GM23338 (cell line): Measurements from ENCODE around the gene WDR41. TPM values are rescaled to one million over a fixed set of nuclear protein-coding genes. Genes with fewer than 3 reads are reported as not detected.
A peak's percentile ranks its signal among the peaks of the same experiment; 100 is the strongest.

Experiments used
- ATAC-seq: fragments of 200-7000 bp; cut with Tn5 transposase; 3 replicates; pipeline ENCODE4 v1.9.1; 2020
- DNase-seq: peaks from one replicate; pipeline ENCODE4 v3.0.0-alpha.2; 2015; ENCODE audit warnings: low spot score
- H2AFZ ChIP-seq: fragments of 200-600 bp; sonication (generic); 2 replicates; pipeline ENCODE4 v1.8.0; 2016; ENCODE audit warnings: antibody characterized with exemption, mild to moderate bottlenecking, moderate library complexity
- H3F3A ChIP-seq: fragments of 200-600 bp; sonication (generic); replicated peaks from 2 replicates; pipeline ENCODE4 v1.8.0; 2017; ENCODE audit warnings: antibody characterized with exemption, mixed run types, low read depth
- H3K27ac ChIP-seq: fragments of 200-600 bp; sonication (generic); 2 replicates; pipeline ENCODE4 v1.6.1; 2016; ENCODE audit warnings: low read depth
- H3K27me3 ChIP-seq: fragments of 200-600 bp; sonication (generic); 2 replicates; pipeline ENCODE4 v1.8.0; 2016; ENCODE audit warnings: mild to moderate bottlenecking, mixed run types, moderate library complexity; ENCODE audit not compliant: insufficient read depth
- H3K36me3 ChIP-seq: fragments of 200-600 bp; sonication (generic); 2 replicates; pipeline ENCODE4 v1.8.0; 2016; ENCODE audit warnings: mild to moderate bottlenecking; ENCODE audit not compliant: insufficient read depth
- H3K4me1 ChIP-seq: fragments of 200-600 bp; sonication (generic); 2 replicates; pipeline ENCODE4 v1.8.0; 2016; ENCODE audit warnings: mild to moderate bottlenecking, moderate library complexity; ENCODE audit not compliant: insufficient read depth
- H3K4me2 ChIP-seq: fragments of 200-600 bp; sonication (generic); 2 replicates; pipeline ENCODE4 v1.7.1; 2017; ENCODE audit warnings: mixed run types
- H3K4me3 ChIP-seq: fragments of 200-600 bp; sonication (generic); 2 replicates; pipeline ENCODE4 v1.6.1; 2016; ENCODE audit warnings: mixed run types
- H3K79me2 ChIP-seq: fragments of 200-600 bp; sonication (generic); replicated peaks from 2 replicates; pipeline ENCODE4 v1.8.0; 2017; ENCODE audit warnings: mild to moderate bottlenecking; ENCODE audit not compliant: insufficient read depth
- H3K9me2 ChIP-seq: fragments of 200-600 bp; sonication (generic); 2 replicates; pipeline ENCODE4 v1.8.0; 2017; ENCODE audit not compliant: insufficient read depth
- H4K20me1 ChIP-seq: fragments of 200-600 bp; sonication (generic); replicated peaks from 2 replicates; pipeline ENCODE4 v1.8.0; 2017; ENCODE audit warnings: mild to moderate bottlenecking; ENCODE audit not compliant: insufficient read depth
- H3K27ac Mint-ChIP-seq: 2 replicates; pipeline ENCODE4 v1.8.0; 2020; ENCODE audit warnings: inconsistent platforms, mild to moderate bottlenecking, moderate library complexity, mixed read lengths
- H3K27me3 Mint-ChIP-seq: 3 replicates; pipeline ENCODE4 v1.8.0; 2022; ENCODE audit warnings: low read depth, mild to moderate bottlenecking, moderate library complexity, mixed read lengths, inconsistent platforms; ENCODE audit not compliant: insufficient read depth, poor library complexity
- H3K36me3 Mint-ChIP-seq: 3 replicates; pipeline ENCODE4 v1.8.0; 2021; ENCODE audit warnings: low read depth, mild to moderate bottlenecking, inconsistent platforms, moderate library complexity, mixed read lengths
- H3K4me1 Mint-ChIP-seq: 3 replicates; pipeline ENCODE4 v1.8.0; 2020; ENCODE audit warnings: mild to moderate bottlenecking, inconsistent platforms, mixed read lengths
- H3K4me3 Mint-ChIP-seq: 3 replicates; pipeline ENCODE4 v1.8.0; 2021; ENCODE audit warnings: moderate library complexity, mild to moderate bottlenecking, inconsistent platforms, mixed read lengths
- H3K9me3 Mint-ChIP-seq: 3 replicates; pipeline ENCODE4 v1.8.0; 2020; ENCODE audit warnings: moderate library complexity, mild to moderate bottlenecking, inconsistent platforms, mixed read lengths
- CREB1 ChIP-seq: fragments of 250-450 bp; sonication (Bioruptor Pico); IDR thresholded peaks from 2 replicates; pipeline ENCODE4 v1.5.0; 2020; ENCODE audit warnings: low read depth, mild to moderate bottlenecking, moderate library complexity
- ETS1 ChIP-seq: IDR thresholded peaks from 2 replicates; pipeline ENCODE4 v1.6.1; 2016; ENCODE audit warnings: antibody characterized with exemption
- EZH2 ChIP-seq: fragments of 200-600 bp; sonication (generic); IDR thresholded peaks from one replicate; pipeline ENCODE4 v1.8.0; 2017; ENCODE audit warnings: antibody characterized with exemption, mild to moderate bottlenecking, low read depth; ENCODE audit not compliant: unreplicated experiment
- EZH2phosphoT487 ChIP-seq: fragments of 200-600 bp; sonication (generic); IDR thresholded peaks from one replicate; pipeline ENCODE4 v1.8.1; 2018; ENCODE audit warnings: antibody characterized with exemption; ENCODE audit not compliant: unreplicated experiment
- JUNB ChIP-seq: IDR thresholded peaks from one replicate; pipeline ENCODE4 v1.6.1; 2016; ENCODE audit warnings: antibody characterized with exemption; ENCODE audit not compliant: unreplicated experiment
- NANOG ChIP-seq: IDR thresholded peaks from 2 replicates; pipeline ENCODE4 v1.6.1; 2016; ENCODE audit warnings: antibody characterized with exemption, borderline replicate concordance
- STAT1 ChIP-seq: IDR thresholded peaks from one replicate; pipeline ENCODE4 v1.6.1; 2016; ENCODE audit warnings: antibody characterized with exemption; ENCODE audit not compliant: unreplicated experiment
- polyA plus RNA-seq: library from polyadenylated mRNA; unstranded; fragments of >200 nt; fragmentation: Nextera tagmentation; extraction: Ambion mirVana; gene quantifications from 2 replicates; pipeline ENCODE4 v1.2.1, GENCODE V29; 2016
- total RNA-seq: library from RNA; depleted of rRNA; stranded (reverse); fragments of >200 nt; shearing (Covaris generic); gene quantifications from 2 replicates; pipeline ENCODE4 v1.2.3, GENCODE V29; 2014
- TF ChIP-seq, protein P1 (sequence below), 2 experiments: fragments of 200-600 bp in 1 of 2; sonication (generic) in 1 of 2; conservative IDR thresholded peaks; 2 replicates each; pipeline versions ENCODE4 v1.5.1 to v1.6.1; 2016 to 2017; ENCODE audit warnings: antibody characterized with exemption in 2 of 2, low read depth in 2 of 2, mild to moderate bottlenecking in 2 of 2, moderate library complexity in 1 of 2
- TF ChIP-seq, protein P2 (sequence below): IDR thresholded peaks from one replicate; pipeline ENCODE4 v1.6.1; 2018; ENCODE audit warnings: antibody characterized with exemption; ENCODE audit not compliant: unreplicated experiment

WDR41 gene
- total and polyA plus RNA-seq, 2 experiments from 2014 or later: 19.1 to 40.4 TPM

DNA sequence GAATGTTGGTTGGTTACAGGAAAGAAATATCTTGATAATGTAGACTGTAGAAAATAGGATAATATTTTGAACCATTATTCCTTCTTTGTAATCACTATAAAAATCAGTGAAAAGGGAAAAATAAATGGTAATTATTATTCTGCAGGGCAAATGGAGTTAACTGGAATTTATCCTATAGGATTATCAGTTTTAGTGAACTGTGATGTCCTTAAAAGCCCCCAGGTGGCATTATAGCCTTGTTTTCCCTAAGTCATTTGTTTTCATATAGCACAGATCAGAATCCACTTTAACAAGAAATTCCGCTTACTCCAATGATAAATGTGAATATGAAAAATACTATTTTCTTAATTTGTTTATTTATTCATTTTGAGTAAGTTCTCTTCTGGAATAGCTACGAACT, 26.2 kb upstream of the WDR41 start:
- H4K20me1 ChIP-seq: no peaks in the 10 kb centered on the region
- ATAC-seq: no peak
- no peaks in the 10 kb centered on the region for H3K36me3 ChIP-seq
- H3K79me2 ChIP-seq: no peaks in the 10 kb centered on the region
- no peaks in the 10 kb centered on the region for H3K9me3 Mint-ChIP-seq
- no peaks in the 10 kb centered on the region for H3K36me3 Mint-ChIP-seq
- no peak overlapping the region for H2AFZ ChIP-seq
- no peaks in the 10 kb centered on the region for H3F3A ChIP-seq
- H3K27ac Mint-ChIP-seq: no peak overlapping the region
- H3K4me3 Mint-ChIP-seq: no peak overlapping the region
- H3K4me1 Mint-ChIP-seq: no peaks in the 10 kb centered on the region
- no peaks in the 10 kb centered on the region for H3K27me3 Mint-ChIP-seq
- H3K4me3 ChIP-seq: no peak overlapping the region
- H3K27me3 ChIP-seq: no peaks in the 10 kb centered on the region
- H3K4me2 ChIP-seq: no peak overlapping the region
- H3K9me2 ChIP-seq: no peaks in the 10 kb centered on the region
- H3K4me1 ChIP-seq: no peaks in the 10 kb centered on the region
- TF ChIP-seq, protein P1, sequence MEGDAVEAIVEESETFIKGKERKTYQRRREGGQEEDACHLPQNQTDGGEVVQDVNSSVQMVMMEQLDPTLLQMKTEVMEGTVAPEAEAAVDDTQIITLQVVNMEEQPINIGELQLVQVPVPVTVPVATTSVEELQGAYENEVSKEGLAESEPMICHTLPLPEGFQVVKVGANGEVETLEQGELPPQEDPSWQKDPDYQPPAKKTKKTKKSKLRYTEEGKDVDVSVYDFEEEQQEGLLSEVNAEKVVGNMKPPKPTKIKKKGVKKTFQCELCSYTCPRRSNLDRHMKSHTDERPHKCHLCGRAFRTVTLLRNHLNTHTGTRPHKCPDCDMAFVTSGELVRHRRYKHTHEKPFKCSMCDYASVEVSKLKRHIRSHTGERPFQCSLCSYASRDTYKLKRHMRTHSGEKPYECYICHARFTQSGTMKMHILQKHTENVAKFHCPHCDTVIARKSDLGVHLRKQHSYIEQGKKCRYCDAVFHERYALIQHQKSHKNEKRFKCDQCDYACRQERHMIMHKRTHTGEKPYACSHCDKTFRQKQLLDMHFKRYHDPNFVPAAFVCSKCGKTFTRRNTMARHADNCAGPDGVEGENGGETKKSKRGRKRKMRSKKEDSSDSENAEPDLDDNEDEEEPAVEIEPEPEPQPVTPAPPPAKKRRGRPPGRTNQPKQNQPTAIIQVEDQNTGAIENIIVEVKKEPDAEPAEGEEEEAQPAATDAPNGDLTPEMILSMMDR (conservative IDR thresholded peaks at IDR 0.05; ENCODE audit: low read depth in 2 of 2): peak; percentile 53 to 60; a peak in 3 of 4 replicates
- no peak for TF ChIP-seq ETS1
- H3K27ac ChIP-seq: no peak overlapping the region
- DNase-seq: peak; percentile 72

DNA sequence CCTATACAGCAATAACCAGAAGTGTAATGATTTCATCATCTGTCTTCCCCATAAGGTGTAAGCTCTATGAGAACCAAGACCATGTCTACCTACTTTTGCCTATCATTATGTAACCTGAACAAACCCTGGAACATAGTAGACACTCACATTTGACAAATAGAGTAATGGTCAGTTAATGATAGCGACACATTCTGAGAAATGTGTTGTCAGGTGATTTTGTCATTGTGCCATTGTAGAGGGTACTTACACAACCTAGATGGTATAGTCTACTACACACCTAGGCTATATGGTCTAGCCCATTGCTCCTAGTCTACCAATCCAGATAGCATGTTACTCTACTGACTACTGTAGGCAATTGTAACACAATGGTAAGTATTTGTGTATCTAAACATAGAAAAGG, 22.3 kb upstream of the WDR41 start:
- peaks cover 5% of the 10 kb centered on the region; the same call in 1 of the 3 replicates for H3K9me3 Mint-ChIP-seq
- no peaks in the 10 kb centered on the region for H3F3A ChIP-seq
- no peaks in the 10 kb centered on the region for H4K20me1 ChIP-seq
- H3K4me1 Mint-ChIP-seq: no peaks in the 10 kb centered on the region
- no peaks in the 10 kb centered on the region for H3K27me3 Mint-ChIP-seq
- no peaks in the 10 kb centered on the region for H3K79me2 ChIP-seq
- no peak overlapping the region for H3K4me3 ChIP-seq
- no peak overlapping the region for H3K4me2 ChIP-seq
- ATAC-seq: no peak
- H3K9me2 ChIP-seq: no peaks in the 10 kb centered on the region
- H3K36me3 ChIP-seq: no peaks in the 10 kb centered on the region
- H3K4me3 Mint-ChIP-seq: no peak overlapping the region
- H3K4me1 ChIP-seq: no peaks in the 10 kb centered on the region
- DNase-seq: no peak
- no peak overlapping the region for H3K27ac ChIP-seq
- H3K27ac Mint-ChIP-seq: no peak overlapping the region
- no peaks in the 10 kb centered on the region for H3K27me3 ChIP-seq
- no peak overlapping the region for H2AFZ ChIP-seq
- H3K36me3 Mint-ChIP-seq: no peaks in the 10 kb centered on the region
- TF ChIP-seq JUNB: no peak
- no peak for TF ChIP-seq EZH2
- no peak for TF ChIP-seq CREB1 (CRISPR knock-in tag)
- no peak for TF ChIP-seq EZH2phosphoT487
- no peak for TF ChIP-seq NANOG
- TF ChIP-seq, protein P2, sequence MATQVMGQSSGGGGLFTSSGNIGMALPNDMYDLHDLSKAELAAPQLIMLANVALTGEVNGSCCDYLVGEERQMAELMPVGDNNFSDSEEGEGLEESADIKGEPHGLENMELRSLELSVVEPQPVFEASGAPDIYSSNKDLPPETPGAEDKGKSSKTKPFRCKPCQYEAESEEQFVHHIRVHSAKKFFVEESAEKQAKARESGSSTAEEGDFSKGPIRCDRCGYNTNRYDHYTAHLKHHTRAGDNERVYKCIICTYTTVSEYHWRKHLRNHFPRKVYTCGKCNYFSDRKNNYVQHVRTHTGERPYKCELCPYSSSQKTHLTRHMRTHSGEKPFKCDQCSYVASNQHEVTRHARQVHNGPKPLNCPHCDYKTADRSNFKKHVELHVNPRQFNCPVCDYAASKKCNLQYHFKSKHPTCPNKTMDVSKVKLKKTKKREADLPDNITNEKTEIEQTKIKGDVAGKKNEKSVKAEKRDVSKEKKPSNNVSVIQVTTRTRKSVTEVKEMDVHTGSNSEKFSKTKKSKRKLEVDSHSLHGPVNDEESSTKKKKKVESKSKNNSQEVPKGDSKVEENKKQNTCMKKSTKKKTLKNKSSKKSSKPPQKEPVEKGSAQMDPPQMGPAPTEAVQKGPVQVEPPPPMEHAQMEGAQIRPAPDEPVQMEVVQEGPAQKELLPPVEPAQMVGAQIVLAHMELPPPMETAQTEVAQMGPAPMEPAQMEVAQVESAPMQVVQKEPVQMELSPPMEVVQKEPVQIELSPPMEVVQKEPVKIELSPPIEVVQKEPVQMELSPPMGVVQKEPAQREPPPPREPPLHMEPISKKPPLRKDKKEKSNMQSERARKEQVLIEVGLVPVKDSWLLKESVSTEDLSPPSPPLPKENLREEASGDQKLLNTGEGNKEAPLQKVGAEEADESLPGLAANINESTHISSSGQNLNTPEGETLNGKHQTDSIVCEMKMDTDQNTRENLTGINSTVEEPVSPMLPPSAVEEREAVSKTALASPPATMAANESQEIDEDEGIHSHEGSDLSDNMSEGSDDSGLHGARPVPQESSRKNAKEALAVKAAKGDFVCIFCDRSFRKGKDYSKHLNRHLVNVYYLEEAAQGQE: no peak
- TF ChIP-seq, protein P1 (conservative IDR thresholded peaks at IDR 0.05; ENCODE audit: low read depth in 2 of 2): no peak
- no peak for TF ChIP-seq ETS1
- TF ChIP-seq STAT1: no peak
